ENCODE measurements around the gene GNG4. TPM values are rescaled to one million over a fixed set of nuclear protein-coding genes. Genes with fewer than 3 reads are reported as not detected.
A peak's percentile ranks its signal among the peaks of the same experiment; 100 is the strongest.

GNG4 gene
- total RNA-seq, 4 donors from 2014 or later = 1.1 to 6.3 (median 4.6) TPM

- WGBS, 2 donors = 84 to 92% methylated on average over 10 to 13 of the region's 14 CpGs
- Histone ChIP-seq H3K36me3 (peaks cover 0 to 44% (median 6%) of the 10 kb centered on the region in 3 donors), H3K27me3 (peaks cover 0 to 20% (median 0%) of the 10 kb centered on the region in 4 donors), H3K27ac (no peak overlapping the region), H3K4me1 (no peaks in the 10 kb centered on the region), H3K4me3 (no peak overlapping the region), H3K9me3 (no peaks in the 10 kb centered on the region)
- intact Hi-C loops (cut with DNase I) = no loop called here
- no peak for DNase-seq
- TF ChIP-seq CTCF (IDR thresholded peaks at IDR 0.05) (no peak), POLR2A (IDR thresholded peaks at IDR 0.05) (no peak)
These were observed 9.7 kb upstream of the GNG4 start for GRCh38 chr1:235659186-235659771.

DNA sequence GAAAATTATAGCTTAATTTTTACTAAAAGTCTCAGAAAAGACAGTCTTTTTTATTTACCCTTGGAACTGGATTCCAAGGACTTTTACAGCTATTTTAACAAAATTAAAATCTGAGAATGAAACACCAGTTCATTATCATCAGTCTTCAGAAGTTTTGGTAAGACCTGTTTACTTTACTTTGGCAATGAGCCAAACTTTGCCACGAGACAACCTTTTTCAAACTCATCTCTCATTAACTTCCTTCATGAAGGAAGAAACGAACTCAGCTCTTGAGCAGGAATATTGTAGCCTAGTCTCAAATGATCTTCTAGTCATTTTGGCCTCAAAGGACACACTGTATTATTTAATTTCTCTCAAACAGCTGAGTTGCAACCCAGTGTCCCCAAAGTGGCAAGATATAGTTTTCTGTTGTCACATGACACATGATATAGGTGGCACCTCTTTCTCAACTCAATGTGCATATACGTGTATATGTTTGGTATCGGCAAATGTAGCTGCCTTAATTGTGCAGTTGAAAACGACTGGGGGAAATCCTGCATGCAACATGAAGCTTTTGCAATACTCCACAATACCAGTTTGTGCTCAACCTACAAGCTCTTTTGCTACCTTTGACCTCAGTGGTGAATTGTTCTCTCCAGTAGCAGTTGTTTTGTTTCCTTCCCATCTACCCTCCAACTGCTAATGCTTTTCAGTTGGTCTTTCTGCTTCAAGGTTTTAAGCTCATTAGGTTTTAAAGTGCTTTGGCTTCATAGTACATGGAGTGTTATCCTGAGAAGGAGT, 8.4 kb upstream of the GNG4 start:
- Histone ChIP-seq H3K36me3 (peaks cover 0 to 31% (median 4%) of the 10 kb centered on the region in 3 donors), H3K4me3 (no peak overlapping the region), H3K27ac (no peak overlapping the region), H3K4me1 (no peaks in the 10 kb centered on the region), H3K27me3 (peaks cover 0 to 33% (median 0%) of the 10 kb centered on the region in 4 donors), H3K9me3 (no peaks in the 10 kb centered on the region)
- 56 to 59% methylated on average over 5 of the region's 5 CpGs for WGBS, 2 donors
- intact Hi-C loops (cut with DNase I) = no loop called here
- TF ChIP-seq POLR2A (IDR thresholded peaks at IDR 0.05) (no peak), CTCF (IDR thresholded peaks at IDR 0.05) (no peak)
- DNase-seq = no peak

DNA sequence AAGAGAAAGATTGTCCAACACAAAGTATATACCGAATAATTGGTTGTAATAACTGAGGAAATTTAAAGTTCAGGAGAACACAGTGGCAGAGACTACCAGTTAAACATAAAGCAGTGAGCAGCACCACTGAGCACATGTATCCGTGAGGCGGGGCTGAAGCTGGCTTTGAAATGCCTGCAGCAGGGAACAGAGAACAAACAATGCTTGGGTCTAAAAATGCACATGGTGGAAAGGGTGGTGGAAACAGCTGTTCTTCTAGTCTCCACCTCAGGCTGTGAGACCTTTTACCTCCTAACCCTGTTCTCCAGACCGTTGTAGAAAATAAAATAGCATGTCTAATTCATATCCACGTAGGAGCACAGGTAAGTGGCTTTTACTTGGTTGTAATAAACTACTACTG, 7.7 kb upstream of the GNG4 start:
- TF ChIP-seq POLR2A (IDR thresholded peaks at IDR 0.05) (no peak), CTCF (IDR thresholded peaks at IDR 0.05) (no peak)
- Histone ChIP-seq H3K4me3 (no peak overlapping the region), H3K9me3 (no peaks in the 10 kb centered on the region), H3K36me3 (peaks cover 0 to 24% (median 0%) of the 10 kb centered on the region in 3 donors), H3K27me3 (peaks cover 0 to 40% (median 0%) of the 10 kb centered on the region in 4 donors), H3K27ac (no peak overlapping the region), H3K4me1 (no peaks in the 10 kb centered on the region)
- 72 to 86% methylated on average over 5 of the region's 5 CpGs for WGBS, 2 donors
- DNase-seq = no peak
- intact Hi-C loops (cut with DNase I) = no loop called here

DNA sequence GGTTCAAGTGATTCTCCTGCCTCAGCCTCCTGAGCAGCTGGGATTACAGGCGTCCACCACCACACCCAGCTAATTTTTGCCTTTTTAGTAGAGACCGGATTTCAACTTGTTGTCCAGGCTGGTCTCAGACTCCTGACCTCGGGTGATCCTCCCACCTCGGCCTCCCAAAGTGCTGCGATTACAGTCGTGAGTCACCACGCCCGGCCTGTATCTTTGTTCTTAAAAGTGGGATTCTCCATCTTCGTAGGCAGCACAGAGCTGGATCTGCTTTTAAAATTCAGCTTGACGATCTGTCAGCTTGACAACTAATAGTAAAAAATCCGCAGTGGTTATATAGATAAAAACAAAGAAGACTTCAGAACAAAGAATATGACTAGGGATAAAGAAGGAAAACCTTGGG, 2.8 kb upstream of the GNG4 start:
- Histone ChIP-seq H3K9me3 (no peaks in the 10 kb centered on the region), H3K27me3 (peaks cover 0 to 89% (median 9%) of the 10 kb centered on the region in 4 donors), H3K27ac (no peak overlapping the region), H3K36me3 (no peaks in the 10 kb centered on the region), H3K4me3 (no peak overlapping the region), H3K4me1 (peaks cover 12 to 34% (median 25%) of the 10 kb centered on the region in 3 donors)
- no peak for DNase-seq
- 87 to 92% methylated on average over 11 of the region's 11 CpGs for WGBS, 2 donors
- intact Hi-C loops (cut with DNase I) = no loop called here
- TF ChIP-seq POLR2A (IDR thresholded peaks at IDR 0.05) = no peak
- TF ChIP-seq CTCF (IDR thresholded peaks at IDR 0.05) = no peak

- Histone ChIP-seq H3K4me1 (peaks cover 12 to 34% (median 25%) of the 10 kb centered on the region in 3 donors), H3K36me3 (no peaks in the 10 kb centered on the region), H3K4me3 (peak overlapping the region in 2 of 4 donors; percentile 45 to 73), H3K27ac (no peak overlapping the region), H3K27me3 (peaks cover 0 to 94% (median 9%) of the 10 kb centered on the region in 4 donors), H3K9me3 (no peaks in the 10 kb centered on the region)
- intact Hi-C loops (cut with DNase I) = no loop called here
- TF ChIP-seq POLR2A (IDR thresholded peaks at IDR 0.05) = no peak
- TF ChIP-seq CTCF (IDR thresholded peaks at IDR 0.05) = no peak
- no peak for DNase-seq
- WGBS, 2 donors = 56 to 59% methylated on average over 10 of the region's 10 CpGs
These were observed 1.7 kb upstream of the GNG4 start for GRCh38 chr1:235651170-235651806.

Measured in esophagus squamous epithelium (tissue), 5 donors.